K562 (cell line): ENCODE results near the gene HSD11B1.

Source experiments
- CBX8 ChIP-seq: fragments of 200-600 bp; sonication (generic); IDR thresholded peaks from 2 replicates; pipeline ENCODE4 v1.6.1; 2012; ENCODE audit warnings: borderline replicate concordance, mixed run types, low read depth, mild to moderate bottlenecking, moderate library complexity, mixed read lengths, low read length, control low read depth, inconsistent platforms; ENCODE audit not compliant: poor library complexity, severe bottlenecking; ENCODE audit errors: extremely low read depth
- CHD2 ChIP-seq: IDR thresholded peaks from 2 replicates; pipeline ENCODE4 v1.6.1; 2011; ENCODE audit warnings: low read depth, low read length
- ELF4 ChIP-seq: fragments of 450-650 bp; formaldehyde crosslinking; IDR thresholded peaks from 2 replicates; pipeline ENCODE4 v1.4.0; 2022; ENCODE audit warnings: missing genetic modification characterization
- POLR2G ChIP-seq: fragments of 200-400 bp; formaldehyde crosslinking; IDR thresholded peaks from 2 replicates; pipeline ENCODE4 v1.6.1; 2017; ENCODE audit warnings: low read depth, mild to moderate bottlenecking, antibody characterized with exemption, low read length, moderate library complexity
- RAD21 ChIP-seq, 2 experiments: fragments of 250-450 bp in 1 of 2; fragments of 450-650 bp in 1 of 2; sonication (Bioruptor Pico) in 1 of 2; formaldehyde crosslinking in 1 of 2; IDR thresholded peaks in 1 of 2; conservative IDR thresholded peaks in 1 of 2; 2 replicates each; pipeline versions ENCODE4 v1.4.0 to v1.8.0; 2020 to 2022; ENCODE audit warnings: mild to moderate bottlenecking in 2 of 2, moderate library complexity in 1 of 2
- RFX5 ChIP-seq: IDR thresholded peaks from 2 replicates; pipeline ENCODE4 v1.6.1; 2011; ENCODE audit warnings: low read depth, mild to moderate bottlenecking, improper control_type of control experiment, low read length
- SIX5 ChIP-seq, 2 experiments: IDR thresholded peaks; 2 replicates each; pipeline ENCODE4 v1.6.1; 2011; ENCODE audit warnings: low read length in 2 of 2, borderline replicate concordance in 1 of 2, low read depth in 1 of 2, mild to moderate bottlenecking in 1 of 2, moderate library complexity in 1 of 2; ENCODE audit not compliant: insufficient read depth in 1 of 2
- TSC22D4 ChIP-seq: fragments of 450-650 bp; IDR thresholded peaks from 2 replicates; pipeline ENCODE4 v1.6.1; 2016; ENCODE audit warnings: missing genetic modification characterization, missing biosample characterization, control low read depth
- U2AF2 ChIP-seq: fragments of 200-400 bp; formaldehyde crosslinking; optimal IDR thresholded peaks from 2 replicates; pipeline ENCODE3; 2017; ENCODE audit warnings: low read depth, mild to moderate bottlenecking, low read length
- ZNF253 ChIP-seq: fragments of 250-450 bp; sonication (Bioruptor Pico); conservative IDR thresholded peaks from 2 replicates; pipeline ENCODE4 v1.6.1; 2021; ENCODE audit warnings: mild to moderate bottlenecking
- TF ChIP-seq, protein P1 (sequence below): sonication (generic); formaldehyde crosslinking; IDR thresholded peaks from 2 replicates; pipeline ENCODE4 v1.8.0; 2022; ENCODE audit warnings: missing genetic modification reagents, mild to moderate bottlenecking, borderline replicate concordance

DNA sequence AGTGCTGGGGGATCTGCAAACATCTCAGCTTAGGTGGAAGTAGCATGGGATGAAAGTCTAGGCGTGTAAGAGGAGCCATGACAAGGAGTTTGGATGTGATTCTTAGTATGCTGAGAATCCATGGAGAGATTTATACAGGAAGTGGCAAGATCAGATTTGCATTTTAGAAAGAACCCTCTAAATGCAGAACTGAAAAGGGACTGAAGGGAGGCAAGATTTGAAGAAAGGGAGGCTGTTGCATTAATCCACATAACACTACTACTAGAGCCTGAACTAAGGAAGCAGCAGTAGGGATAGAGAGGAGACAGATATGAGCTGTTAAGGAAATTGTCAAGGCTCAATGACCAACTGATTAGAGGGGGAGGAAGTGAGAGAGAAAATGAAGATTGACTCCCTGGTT is 69.9 kb downstream of the HSD11B1 start:
- TF ChIP-seq CBX8 (no peak), ELF4 (CRISPR knock-in tag) (no peak), TSC22D4 (tag) (no peak), SIX5 (IDR thresholded peaks at IDR 0.05; ENCODE audit: borderline replicate concordance in 1 of 2, insufficient read depth in 1 of 2, low read depth in 1 of 2, low read length in 2 of 2) (no peak), ZNF253 (no peak), RAD21 (CRISPR knock-in tag; conservative IDR thresholded peaks at IDR 0.05 in 1 of 2, IDR thresholded peaks at IDR 0.05 in 1 of 2) (no peak), POLR2G (no peak), RFX5 (no peak), U2AF2 (no peak), CHD2 (no peak)
- TF ChIP-seq, protein P1, sequence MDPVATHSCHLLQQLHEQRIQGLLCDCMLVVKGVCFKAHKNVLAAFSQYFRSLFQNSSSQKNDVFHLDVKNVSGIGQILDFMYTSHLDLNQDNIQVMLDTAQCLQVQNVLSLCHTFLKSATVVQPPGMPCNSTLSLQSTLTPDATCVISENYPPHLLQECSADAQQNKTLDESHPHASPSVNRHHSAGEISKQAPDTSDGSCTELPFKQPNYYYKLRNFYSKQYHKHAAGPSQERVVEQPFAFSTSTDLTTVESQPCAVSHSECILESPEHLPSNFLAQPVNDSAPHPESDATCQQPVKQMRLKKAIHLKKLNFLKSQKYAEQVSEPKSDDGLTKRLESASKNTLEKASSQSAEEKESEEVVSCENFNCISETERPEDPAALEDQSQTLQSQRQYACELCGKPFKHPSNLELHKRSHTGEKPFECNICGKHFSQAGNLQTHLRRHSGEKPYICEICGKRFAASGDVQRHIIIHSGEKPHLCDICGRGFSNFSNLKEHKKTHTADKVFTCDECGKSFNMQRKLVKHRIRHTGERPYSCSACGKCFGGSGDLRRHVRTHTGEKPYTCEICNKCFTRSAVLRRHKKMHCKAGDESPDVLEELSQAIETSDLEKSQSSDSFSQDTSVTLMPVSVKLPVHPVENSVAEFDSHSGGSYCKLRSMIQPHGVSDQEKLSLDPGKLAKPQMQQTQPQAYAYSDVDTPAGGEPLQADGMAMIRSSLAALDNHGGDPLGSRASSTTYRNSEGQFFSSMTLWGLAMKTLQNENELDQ (CRISPR knock-in tag), result no peak
